GM12872 (cell line): ENCODE measurements around the gene LRRC3.

Experiments
- TF ChIP-seq, protein P1 (sequence below): IDR thresholded peaks from 3 replicates; pipeline ENCODE4 v1.5.1; 2011; ENCODE audit warnings: low read depth, mild to moderate bottlenecking, low read length, moderate library complexity; ENCODE audit not compliant: insufficient read depth

LRRC3 gene

DNA sequence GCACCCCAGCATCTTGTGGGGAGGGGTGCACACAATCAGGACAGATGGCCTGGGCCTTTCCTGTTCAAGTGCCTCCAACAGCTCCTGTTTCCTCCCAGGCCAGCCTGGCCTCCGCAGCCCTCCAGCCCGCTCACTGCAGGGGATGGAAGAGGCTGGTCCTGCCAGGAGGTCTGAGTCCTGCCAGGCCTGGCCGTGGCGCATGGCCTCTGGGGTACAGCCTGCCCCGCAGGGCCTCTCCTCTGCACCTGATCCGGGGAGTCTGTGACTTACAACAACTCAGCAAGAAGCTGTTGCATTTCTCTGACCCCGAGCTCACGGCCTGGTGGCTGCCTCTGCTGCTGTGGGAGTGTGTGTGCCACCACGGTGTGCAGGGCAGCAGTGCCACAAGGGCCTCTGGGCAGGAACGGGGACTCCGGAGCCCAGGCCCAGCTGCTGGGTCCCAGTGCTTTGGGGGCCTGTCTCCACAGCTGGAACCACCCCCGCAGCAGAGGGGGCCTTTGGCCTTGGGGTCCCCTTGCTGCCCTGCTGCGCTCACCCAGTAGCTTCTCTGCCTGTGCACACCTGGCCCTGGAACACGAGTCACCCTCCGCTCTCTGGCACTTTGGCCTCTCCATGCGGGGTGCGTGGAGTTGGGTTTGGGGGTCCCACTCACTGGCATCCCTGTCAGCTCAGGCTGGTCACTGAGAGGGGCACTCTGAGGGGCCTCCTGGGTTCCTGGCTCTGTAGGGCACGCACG lies 17.4 kb upstream of the LRRC3 start:
- TF ChIP-seq, protein P1, sequence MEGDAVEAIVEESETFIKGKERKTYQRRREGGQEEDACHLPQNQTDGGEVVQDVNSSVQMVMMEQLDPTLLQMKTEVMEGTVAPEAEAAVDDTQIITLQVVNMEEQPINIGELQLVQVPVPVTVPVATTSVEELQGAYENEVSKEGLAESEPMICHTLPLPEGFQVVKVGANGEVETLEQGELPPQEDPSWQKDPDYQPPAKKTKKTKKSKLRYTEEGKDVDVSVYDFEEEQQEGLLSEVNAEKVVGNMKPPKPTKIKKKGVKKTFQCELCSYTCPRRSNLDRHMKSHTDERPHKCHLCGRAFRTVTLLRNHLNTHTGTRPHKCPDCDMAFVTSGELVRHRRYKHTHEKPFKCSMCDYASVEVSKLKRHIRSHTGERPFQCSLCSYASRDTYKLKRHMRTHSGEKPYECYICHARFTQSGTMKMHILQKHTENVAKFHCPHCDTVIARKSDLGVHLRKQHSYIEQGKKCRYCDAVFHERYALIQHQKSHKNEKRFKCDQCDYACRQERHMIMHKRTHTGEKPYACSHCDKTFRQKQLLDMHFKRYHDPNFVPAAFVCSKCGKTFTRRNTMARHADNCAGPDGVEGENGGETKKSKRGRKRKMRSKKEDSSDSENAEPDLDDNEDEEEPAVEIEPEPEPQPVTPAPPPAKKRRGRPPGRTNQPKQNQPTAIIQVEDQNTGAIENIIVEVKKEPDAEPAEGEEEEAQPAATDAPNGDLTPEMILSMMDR, result no peak

DNA sequence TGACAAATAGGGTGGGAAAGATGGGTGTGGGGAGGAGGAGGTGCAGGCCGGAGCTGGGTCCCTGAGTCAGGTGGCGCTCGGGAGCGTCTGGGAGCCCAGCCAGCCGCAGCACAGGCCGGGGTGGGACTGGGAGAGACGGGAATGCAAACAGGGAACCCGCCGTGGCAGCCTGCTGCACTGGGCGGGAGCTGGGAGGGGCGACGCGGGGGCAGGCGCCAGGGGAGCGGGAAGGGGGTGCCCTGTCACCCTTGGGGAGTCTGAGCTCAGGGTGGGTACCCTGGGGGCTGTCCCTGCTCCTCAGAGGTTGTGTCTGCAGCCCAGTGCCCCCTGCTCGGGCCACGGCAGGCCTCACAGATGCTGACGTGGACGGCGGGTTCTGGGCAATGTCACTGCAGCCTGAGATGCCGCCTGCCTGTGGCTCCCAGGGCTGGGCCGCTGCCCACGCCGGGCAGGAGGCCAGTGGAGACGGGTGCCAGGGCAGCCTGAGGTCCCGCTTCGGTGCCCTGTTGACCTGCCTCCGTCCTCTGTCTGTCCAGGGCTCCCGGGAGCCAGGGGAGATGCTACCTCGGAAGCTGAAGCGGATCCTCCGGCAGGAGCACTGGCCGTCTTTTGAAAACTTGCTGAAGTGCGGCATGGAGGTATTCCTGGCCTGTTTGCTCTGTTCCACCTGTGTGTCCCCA lies 16.6 kb upstream of the LRRC3 start:
- TF ChIP-seq, protein P1, result no peak

DNA sequence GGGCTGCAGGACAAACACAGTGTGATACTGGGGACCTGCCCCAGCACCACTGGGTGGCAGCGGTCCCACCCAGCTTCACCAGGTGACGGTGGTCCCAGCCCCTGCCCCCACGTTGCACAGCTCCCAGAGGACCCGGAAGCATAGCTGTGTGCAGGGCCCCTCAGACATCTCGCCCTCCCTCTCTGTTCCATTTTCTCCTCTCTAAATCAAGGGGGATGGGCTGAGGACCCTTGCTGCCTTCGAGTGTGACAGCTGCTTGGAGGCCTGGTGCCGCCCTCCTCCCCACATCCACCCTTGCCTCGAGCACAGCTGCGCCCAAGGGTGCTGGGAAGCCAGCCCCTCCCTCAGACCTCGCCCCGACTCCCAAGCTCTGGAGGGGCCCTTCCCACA lies 16.1 kb upstream of the LRRC3 start:
- TF ChIP-seq, protein P1, result no peak

DNA sequence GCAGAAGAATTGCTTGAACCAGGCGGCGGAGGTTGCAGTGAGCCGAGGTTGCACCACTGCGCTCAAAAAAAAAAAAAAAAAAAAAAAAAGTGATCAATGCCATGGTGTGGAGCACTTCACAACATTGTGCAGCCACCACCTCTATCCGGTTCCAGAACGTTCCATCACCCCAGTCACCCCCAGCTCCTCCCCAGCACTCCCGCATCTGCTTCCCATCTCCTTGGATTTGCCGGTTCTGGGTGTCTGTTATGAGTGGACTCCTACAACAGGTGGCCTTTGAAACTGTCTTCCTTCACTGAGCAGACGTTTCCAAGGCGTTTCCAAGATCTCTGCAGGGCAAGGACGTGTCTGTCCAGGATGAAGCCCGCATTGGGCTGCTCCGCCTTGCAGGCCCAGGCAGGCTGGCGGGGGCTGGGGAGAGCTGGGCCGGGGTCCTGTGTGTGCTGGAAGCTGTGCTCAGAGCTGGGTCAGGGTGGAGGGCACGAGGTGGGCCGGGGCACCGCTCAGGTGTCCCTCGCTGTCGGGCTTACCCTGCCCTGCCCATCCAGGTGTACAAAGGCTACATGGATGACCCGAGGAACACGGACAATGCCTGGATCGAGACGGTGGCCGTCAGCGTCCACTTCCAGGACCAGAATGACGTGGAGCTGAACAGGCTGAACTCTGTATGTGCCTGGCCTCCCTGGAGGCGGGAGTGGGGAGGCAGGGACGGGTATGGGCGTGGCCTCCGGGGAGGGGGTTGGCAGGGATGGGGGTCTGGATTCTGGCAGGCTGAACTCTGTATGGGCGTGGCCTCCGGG lies 14.9 kb upstream of the LRRC3 start:
- TF ChIP-seq, protein P1, result no peak

DNA sequence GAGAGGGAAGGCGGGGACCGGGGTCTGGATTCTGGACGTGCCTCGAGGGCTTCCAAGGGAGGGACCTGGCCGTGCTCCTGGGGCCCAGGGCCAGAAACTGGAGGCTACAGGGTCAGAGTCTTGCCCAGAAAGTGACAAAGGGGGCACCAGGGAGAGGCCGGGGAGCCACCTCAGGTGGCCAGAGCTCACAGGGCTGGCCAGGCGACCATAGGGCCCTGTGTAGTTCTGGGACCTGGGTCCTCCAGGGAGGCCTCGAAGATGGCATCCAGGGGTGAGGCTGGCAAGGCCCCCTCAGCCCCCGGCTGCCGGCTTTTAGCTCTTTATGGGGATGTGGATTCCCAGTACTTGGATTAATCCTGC lies 14.3 kb upstream of the LRRC3 start:
- TF ChIP-seq, protein P1, result no peak

DNA sequence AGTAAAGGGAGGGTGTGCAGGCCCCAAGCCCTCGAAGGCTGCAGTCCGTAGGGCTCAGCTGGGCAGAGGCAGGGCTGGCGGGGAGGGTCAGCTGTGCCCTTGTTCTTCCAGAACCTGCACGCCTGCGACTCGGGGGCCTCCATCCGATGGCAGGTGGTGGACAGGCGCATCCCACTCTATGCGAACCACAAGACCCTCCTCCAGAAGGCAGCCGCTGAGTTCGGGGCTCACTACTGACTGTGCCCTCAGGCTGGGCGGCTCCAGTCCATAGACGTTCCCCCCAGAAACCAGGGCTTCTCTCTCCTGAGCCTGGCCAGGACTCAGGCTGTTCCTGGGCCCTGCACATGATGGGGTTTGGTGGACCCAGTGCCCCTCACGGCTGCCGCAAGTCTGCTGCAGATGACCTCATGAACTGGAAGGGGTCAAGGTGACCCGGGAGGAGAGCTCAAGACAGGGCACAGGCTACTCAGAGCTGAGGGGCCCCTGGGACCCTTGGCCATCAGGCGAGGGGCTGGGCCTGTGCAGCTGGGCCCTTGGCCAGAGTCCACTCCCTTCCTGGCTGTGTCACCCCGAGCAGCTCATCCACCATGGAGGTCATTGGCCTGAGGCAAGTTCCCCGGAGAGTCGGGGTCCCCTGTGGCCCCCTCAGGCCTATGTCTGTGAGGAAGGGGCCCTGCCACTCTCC lies 13.6 kb upstream of the LRRC3 start:
- TF ChIP-seq, protein P1, result no peak
